GM19324 (cell line): ENCODE measurements around the gene TMOD2.

Experiments
- ATAC-seq: cut with Tn5 transposase; IDR thresholded peaks from one replicate; pipeline ENCODE4 v1.9.1; 2021; ENCODE audit warnings: mild to moderate bottlenecking, moderate library complexity; ENCODE audit not compliant: unreplicated experiment, low FRiP score

Gene TMOD2

DNA sequence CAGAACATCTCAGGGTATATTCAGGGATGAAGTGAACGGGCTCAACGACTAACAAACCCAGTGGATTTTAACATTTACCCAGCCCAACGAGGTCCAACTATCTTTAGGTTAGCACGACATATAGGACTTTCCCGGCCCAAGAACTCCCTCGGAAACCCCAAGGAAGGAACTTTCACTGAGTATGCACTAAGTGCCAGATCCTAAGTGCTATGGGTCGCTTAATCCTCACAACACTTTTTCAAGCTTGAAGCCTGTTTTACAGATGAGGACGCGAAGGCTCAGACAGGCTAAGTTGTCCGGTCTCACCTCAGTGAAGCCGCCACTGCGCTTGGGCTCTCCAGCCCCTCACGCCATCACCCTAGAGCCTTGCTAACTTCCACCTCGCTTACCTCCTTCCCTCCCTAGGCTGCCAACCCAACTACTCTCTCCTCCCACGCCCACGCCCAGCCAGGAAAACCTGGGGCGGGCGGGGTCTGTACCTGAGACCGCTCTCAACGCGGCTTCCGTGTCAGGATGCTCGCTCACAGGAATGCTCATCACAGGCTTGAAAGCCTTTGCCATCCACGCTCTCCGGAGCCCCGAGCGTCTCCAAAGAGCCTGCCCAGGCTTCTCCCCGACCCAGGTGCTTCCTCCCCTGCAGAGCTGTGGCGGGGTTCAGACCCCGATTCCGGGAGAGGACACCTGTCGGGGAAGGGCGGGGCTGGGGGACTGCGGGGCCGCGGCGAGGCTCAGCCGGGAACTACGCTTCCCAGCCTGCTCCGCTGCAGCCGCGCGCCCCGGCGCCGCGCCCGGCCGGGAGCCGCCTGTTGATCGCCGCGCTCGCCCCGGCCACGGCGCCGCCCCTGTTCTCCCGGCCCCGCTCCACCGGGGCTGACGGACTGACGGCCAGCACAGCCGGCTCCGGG lies at the start of gene TMOD2:
TSS of gene TMOD2 (plus strand) at position 806 of the 905 bp plus-strand sequence. CDS start 14,845 bp downstream, outside the sequence.
- ATAC-seq = peak; percentile 78

GRCh38 chr15:51702710-51703109 lies 48.7 kb upstream of the TMOD2 start:
- no peak for ATAC-seq

DNA sequence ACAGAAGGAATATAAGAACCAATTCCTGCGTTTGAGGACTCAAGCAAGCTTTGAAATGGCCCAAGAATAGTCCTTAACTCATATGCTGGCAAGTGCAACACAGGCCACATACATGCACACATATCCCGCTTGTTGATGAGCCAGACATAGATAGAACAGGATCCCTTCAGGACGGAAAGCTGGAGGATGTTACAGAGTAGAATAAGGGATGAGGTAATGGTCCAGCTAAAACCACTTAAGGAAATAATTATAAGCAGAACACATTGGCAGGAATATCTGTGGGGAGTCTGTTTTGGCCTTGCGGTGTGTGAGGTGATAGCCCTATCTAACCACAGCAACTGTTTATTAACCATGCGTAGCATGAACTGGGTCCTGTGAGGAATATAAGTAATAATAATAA lies 45.1 kb upstream of the TMOD2 start:
- ATAC-seq = no peak

GRCh38 chr15:51706926-51707608 lies 44.3 kb upstream of the TMOD2 start:
- no peak for ATAC-seq

GRCh38 chr15:51708013-51708412 lies 43.4 kb upstream of the TMOD2 start:
- no peak for ATAC-seq

DNA sequence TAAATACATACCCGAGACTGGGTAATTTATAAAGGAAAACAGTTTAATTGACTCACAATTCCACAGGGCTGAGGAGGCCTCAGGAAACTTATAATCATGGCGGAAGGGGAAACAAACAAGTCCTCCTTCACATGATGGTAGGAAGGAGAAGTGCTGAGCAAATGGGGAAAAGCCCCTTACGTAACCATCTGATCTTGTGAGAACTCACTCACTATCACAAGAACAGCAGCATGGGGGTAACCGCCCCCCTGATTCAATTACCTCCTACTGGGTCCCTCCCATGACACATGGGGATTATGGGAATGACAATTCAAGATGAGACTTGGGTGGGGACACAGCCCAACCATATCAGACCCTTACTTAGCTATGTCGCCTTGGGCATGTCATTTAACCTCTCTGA lies 42.4 kb upstream of the TMOD2 start:
- no peak for ATAC-seq

- ATAC-seq = no peak
Measured at GRCh38 chr15:51714162-51714561, 37.2 kb upstream of the TMOD2 start.

GRCh38 chr15:51714911-51715310 lies 36.5 kb upstream of the TMOD2 start:
- no peak for ATAC-seq

GRCh38 chr15:51718219-51718618 lies 33.2 kb upstream of the TMOD2 start:
- ATAC-seq = no peak

DNA sequence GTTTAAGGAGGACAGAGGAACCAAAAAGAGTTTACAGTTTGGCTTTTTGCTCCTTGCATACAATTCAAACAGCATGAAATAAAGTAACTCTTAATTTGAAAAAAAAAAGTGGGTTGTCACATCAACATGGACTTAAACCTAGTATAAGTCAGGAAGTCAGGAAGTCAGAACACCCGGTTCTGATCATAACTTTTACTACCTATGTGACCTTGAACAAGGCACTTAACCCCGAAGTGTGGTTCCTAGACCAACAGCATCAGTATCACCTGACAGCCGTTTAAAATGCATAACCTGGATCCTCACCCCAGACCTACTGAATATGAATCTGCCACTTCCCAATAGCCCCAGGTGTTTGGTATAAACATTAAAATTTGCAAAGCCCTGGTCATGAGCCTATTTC lies 32.7 kb upstream of the TMOD2 start:
- no peak for ATAC-seq

GRCh38 chr15:51720201-51720995 lies 31.0 kb upstream of the TMOD2 start:
- no peak for ATAC-seq

GRCh38 chr15:51721199-51721960 lies 30.0 kb upstream of the TMOD2 start:
- ATAC-seq = no peak

DNA sequence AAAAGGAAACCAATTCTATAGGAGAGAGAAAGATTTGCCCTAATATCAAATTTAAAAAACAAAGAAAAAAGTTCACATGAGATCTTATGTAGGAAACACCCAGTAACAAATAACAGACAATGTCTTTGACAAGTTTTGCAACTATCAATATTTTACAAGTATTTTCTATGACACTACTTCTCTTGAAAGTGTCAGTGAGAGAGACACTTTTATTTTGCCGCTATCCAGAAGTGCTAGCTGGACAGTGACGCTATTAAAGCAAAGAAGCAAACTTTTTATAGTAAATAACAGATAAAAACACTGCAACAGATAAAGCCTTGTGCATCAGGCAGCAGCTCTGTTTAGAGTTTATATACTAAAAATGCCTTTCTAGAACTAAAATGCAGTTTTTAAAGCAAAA lies 27.2 kb upstream of the TMOD2 start:
- no peak for ATAC-seq

- ATAC-seq = no peak
Measured at GRCh38 chr15:51724673-51725072, 26.7 kb upstream of the TMOD2 start.

- no peak for ATAC-seq
Measured at GRCh38 chr15:51726302-51727073, 24.9 kb upstream of the TMOD2 start.

- ATAC-seq = no peak
Measured at GRCh38 chr15:51727141-51727897, 24.1 kb upstream of the TMOD2 start.

DNA sequence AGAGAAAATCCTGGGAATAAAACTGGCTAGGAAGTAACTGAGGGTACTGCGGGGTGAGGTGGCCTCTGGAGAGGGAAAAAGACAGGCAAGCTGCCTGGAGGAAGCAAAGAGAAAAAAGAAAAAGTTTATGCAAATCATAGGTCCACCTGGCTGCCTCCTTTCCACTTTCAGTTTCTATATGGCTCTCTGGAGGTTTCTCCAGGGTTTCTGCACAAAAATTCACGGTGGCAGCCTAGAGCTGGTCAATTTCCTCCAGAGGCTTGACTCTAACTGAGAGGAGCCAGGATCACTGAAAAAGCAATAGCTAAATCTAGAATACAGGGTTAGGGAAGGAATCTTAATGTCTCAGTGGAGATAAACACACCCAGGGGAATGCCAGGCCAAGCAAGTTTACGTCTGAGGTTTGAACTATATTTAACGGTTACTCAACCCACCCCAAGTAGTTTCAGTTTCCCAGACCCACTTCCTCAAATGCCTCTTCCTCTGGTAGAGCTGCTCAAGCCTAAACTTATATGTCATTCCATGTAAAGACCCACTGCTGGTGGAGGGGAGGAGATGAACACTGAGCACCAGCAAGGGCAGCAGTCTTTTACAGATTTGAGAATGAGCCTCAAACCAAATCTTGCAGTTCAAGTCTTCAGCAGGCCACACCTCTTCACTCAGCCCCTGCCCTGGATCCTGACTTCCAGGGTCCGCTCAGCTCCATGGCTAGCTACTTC lies 19.7 kb upstream of the TMOD2 start:
- ATAC-seq = peak; percentile 63

GRCh38 chr15:51732646-51733045 lies 18.8 kb upstream of the TMOD2 start:
- ATAC-seq = no peak
